NCI-H510A (cell line): ENCODE results near the gene NAA40.

Source experiments
- DNase-seq: peaks from one replicate; lab custom pipeline; 2025; lab: John Stamatoyannopoulos, UW

Gene NAA40

DNA sequence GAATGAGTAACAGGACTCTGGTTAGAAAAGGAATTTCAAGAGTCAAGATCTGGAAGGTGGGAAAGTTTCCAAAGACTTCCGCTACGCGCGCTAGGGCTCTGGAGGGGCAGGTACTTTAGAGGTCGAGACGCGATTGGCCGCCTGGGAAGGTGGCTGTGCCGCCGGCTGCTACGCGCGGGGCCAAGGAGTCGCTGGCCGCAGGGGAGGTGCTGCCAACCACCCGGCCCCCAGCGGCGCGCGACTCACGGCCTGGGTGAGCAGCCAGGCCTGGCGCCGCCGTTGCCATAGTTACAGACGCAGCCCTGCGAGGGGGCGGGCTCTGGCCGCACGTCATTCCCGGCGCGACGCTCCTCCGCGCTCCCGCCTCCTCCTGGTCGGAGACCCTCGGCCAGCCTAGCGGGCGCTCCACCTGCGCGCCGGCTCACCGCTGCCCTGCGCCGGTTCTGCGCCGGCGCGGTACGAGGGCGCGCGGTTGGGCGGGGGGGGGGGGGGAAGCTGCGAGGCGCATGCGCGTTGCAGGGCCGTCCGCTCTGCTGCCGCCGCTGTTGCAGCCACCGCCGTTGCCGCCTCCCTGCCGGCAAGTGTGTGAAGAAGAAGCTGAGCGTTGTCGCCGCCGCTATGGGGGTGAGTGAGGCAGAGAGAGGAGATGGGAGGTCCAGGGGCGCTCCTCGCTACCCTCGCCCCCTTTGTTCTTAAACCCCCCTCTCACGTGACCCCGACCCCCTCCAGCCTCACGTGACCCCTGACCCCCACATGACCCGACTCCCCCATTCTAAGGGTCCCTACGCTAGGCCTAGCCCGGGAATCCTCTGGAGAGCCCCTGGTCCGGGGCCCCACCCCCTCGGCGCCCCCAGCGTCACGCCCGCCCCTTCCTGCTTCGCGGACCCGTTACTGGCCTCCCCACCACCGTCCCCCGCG, at the start of gene NAA40:
Gene NAA40 (plus strand): TSS at position 524 of the 918 bp plus-strand sequence. CDS start 95 bp downstream, at position 619.
- DNase-seq: peak; percentile 97

DNA sequence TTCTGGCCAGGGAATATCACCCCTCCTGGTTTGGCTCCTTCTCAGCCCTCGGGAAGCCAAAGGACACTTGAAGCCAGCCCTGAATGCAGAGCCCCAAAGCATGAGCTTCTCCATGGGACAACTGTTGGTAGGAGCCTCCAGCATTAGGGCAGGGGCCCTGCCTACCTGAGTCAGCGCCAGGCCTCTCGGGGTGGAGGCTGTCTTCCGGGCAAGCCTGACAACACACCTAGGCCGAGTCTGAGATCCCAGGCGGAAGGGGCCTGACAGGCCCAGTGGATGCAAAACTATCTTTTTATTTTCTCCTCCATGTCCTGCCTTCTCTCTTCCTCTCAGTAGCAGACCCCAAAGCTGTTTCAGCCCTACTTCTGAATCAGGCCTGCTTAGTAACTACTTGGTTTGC, 49.5 kb upstream of the NAA40 start:
- DNase-seq: no peak

DNA sequence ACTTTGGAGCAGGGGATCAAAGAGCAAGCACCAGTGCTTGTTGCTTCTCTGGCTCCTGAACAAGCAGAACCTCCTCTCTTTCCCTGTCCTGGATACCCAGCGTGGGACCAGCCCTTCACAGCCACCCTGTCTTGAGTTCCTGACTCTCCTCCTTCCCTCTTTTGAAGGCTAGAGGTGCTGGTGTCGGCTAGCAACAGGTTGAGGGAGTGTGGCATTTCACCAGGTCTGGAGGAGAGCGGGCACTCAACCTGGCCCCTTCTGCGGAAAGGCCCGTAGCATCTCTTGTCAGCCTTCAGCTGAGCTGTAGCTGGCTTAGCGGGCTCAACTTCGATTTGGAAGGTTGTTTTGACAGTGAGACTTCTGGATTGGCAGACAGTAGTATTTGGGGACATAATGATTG, 48.4 kb upstream of the NAA40 start:
- DNase-seq: no peak

DNA sequence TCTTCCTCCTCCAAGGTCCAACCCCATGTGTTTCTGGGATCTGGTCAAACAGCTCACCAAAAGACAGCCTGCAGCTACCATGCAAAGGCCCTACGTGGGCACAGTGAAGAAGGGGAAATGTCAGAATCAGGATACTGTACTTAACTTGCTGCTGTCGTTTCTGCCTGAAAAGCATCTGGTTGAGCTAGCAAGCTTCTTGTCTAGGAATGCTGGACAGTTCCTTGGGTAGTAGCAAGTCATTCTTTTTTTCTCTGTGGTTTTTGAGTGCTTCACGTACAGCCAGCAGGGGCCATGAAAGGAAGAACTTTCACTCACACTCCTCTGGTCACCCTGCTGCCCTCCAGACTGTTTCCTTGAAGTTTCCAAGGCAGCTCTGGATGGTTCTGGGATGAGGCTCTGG, 46.6 kb upstream of the NAA40 start:
- DNase-seq: no peak

DNA sequence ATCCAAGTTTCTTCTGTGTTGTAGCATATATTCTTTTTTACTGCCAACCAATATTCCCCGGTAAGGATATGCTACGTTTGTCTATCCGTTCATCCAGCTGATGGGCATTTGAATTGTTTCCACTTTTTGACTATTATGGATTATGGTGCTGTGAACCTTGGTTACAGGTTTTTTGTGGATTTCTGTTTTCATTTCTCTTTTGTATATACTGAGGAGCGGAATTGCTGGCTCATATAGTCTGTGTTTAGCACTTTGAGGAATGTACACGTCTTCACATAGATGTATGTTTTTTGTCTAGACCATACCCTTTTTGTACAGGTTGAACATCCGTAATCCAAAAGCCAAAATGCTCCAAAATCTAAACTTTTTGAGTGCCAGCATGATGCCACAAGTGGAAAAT, 45.4 kb upstream of the NAA40 start:
- no peak for DNase-seq

DNA sequence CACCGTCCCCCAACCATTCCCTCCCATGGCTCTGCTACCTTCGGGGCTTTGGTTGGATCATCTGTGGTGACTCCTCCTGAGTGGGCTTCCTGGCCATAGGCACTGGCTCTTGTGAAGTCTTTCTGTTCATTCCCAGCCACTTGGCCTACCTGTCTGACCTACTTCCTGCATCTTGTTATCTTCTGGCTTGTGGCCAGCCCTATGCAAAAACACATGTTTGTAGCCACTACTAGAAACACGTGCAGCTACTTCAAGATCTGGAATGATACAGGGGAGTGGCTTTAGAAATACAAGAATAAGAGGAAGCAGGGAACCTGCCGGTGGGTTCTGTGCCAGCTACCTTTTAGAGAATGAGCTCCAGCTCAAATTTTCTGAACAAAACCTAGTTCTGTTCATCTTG, 42.7 kb upstream of the NAA40 start:
- DNase-seq: no peak

DNA sequence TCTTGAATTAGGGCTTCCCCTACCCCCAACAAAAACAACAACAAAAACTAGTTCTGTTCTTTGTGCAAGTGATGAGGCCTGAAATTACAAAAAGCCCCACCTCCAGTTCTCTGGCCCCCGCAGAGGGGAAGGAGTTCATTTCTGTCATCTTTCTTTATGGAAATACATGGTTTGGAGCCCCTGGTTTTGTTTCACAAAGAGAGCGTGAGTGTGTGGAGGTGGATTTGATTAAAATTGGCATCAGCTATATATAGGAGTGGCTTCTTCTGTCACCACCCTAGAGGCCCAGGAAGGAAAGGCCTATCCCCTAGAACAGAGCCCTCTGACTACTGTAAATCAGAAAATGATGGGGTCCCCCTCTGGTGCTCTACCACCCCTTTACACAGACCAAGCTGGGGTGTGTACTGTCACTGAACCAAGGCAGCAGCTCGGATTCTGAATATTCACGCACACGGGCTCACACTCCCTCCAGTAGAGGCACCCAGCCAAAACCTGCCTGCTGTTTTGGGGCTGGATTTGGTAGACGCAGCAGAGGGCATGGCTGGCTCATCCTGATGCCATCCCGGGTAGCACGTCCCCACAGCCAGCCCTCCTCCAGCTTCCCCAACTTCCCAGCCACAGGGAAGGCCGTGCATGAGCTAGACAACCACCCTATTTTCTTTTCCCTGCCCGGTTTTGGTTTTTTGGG, 41.2 kb upstream of the NAA40 start:
- no peak for DNase-seq

DNA sequence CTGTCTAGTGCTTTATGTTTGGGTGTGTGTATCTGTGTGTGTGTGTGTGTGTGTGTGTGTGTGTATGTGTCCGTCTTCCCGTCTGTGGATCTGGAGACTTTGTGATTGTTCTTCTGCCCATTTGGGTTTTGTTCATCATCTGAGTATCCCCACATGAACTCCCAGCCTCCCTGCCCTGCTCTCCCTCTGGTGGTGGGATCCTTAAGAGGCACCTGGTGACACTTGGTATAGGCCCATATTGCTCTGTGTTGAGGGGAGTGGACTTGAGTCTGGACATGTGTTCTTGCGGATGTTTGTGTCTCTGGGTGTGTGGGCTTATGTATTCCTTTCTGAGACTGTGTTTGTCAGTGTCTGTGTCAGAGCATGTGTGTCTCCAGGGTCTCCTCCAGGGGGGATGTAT, 37.1 kb upstream of the NAA40 start:
- DNase-seq: no peak

DNA sequence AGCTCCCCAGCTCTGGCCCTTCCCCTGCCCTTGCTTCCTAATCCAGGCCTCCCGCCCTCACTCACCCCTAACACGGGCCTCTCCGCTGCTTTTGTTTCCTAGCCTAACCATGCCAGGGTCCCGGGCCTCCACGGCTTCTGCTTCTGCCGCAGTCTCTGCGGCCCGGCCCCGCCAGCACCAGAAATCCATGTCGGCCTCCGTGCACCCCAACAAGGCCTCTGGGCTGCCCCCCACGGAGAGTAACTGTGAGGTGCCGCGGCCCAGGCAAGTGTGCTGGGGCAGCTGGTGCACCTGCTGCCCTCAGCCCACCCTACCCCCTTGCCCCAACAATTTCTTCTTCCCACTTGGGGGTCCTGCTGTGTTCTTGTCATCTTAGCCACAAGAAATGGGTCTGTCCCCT, 34.9 kb upstream of the NAA40 start:
- DNase-seq: no peak

DNA sequence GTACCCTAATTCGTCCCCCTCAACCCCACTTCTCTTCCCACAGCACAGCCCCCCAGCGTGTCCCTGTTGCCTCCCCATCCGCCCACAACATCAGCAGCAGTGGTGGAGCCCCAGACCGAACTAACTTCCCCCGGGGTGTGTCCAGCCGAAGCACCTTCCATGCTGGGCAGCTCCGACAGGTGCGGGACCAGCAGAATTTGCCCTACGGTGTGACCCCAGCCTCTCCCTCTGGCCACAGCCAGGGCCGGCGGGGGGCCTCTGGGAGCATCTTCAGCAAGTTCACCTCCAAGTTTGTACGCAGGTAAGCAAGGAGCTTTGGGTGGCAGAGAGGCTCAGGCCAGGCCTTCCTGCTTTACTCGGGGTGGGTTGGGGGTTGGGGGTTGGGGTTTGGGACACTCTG, 34.1 kb upstream of the NAA40 start:
- no peak for DNase-seq

DNA sequence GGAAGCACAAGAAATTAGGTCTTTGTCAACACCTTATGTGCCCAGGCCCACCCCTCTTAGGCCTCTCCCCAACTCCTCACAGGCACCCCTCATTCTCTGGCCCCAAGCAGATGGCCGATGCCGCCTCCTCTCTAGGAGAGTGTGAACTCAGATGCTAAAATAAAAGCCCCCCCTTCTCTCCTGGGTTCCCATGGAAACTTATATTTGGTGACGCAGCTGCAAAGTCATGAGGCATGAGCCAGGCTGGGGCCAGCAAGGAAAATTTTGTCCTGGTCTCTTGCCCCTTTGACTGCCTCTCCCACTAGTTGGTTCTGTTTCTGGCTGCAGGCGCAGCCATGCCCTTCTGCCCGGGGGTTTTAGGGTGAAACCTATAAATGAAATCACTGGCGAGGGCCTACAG, 33.6 kb upstream of the NAA40 start:
- no peak for DNase-seq

DNA sequence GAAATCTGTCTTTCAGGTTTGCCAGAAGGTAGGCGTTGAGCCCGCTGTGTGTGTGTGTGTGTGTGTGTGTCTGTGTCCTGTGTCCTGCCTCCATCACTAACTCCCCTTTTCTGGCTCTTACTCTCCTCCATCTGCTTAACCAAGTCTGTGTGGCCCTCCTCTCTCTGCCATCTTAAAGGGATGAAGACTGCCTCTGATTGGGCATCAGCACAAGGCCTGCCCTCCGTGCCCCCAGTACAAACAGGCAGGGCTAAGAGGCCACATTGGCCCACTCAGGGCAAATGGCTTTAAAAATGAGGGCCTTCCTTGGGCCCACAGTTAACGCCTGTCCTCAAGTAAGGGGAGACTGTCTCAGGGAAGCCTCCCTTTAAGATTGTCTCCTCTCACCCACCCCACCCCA, 32.7 kb upstream of the NAA40 start:
- no peak for DNase-seq

DNA sequence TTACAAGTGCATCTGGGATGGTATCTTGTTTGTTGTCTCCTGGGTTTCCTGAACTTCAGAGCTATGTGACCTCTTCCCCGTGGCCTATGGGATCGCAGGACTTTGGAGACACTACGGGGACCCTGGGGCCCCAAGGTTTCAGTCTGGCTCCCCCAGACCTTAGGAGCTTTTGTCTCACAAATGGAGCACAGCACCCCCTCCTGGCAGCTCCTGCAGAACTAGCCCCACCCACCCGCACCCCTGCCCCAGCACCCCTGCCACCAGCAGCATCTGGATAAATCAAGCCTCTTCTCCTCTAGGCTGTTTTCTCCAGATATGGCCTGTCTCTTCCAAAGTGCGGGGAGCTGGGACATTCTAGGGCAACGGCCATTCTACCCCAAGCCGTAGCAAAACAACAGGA, 32.2 kb upstream of the NAA40 start:
- DNase-seq: no peak

DNA sequence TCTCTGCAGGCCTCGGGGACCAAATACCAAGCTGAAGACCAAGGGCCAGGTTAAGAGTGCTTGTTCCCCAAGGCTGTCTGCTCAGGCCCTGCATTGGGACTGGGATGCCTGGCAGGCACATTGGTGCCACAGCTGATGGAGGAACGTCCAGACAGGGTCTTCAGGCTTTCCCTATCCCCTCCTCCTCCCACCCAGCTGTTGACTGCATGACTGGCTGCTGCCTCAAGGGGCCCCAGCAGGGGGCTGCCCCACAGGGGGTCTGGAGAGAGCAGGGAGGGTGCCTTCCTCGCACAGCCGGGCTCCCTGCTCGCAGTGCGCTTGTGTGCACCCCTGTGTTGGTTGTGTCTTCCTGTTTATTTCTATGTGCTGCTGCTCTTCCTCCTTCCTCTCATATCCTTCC, 31.7 kb upstream of the NAA40 start:
- no peak for DNase-seq

DNA sequence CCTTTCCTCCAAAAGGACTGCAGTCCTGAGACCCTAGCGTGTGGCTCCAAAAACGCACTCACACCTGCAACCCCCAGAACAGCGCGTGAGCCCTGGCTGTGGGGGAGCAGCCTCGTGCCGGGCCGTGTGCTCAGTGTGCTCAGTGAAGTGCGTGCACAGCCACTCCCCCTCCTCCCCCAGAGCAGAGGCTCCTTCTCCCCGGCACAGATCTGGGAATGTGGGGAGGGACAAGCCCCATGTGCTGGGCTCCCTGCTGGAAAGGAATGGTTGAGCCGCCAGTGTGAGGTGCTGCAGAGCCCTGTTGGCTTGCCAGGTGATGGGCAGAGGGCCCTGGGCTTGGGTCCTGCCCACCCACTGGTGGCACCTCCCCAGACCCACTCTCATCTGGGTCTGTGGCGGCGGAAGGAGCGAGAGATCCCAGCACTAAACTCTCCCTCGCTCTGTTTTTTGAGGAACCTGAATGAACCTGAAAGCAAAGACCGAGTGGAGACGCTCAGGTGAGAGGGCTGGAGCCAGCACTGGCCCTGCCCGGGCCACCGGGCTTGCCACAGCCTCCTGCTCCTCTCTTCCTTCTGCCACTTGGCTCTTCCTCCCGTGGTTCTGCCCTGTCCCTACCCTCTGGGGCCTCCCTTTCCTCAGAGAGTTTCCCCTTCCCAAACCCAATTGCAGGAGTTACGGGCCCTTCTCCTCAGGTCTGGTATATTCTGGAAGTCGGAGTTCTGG, 30.8 kb upstream of the NAA40 start:
- DNase-seq: no peak

DNA sequence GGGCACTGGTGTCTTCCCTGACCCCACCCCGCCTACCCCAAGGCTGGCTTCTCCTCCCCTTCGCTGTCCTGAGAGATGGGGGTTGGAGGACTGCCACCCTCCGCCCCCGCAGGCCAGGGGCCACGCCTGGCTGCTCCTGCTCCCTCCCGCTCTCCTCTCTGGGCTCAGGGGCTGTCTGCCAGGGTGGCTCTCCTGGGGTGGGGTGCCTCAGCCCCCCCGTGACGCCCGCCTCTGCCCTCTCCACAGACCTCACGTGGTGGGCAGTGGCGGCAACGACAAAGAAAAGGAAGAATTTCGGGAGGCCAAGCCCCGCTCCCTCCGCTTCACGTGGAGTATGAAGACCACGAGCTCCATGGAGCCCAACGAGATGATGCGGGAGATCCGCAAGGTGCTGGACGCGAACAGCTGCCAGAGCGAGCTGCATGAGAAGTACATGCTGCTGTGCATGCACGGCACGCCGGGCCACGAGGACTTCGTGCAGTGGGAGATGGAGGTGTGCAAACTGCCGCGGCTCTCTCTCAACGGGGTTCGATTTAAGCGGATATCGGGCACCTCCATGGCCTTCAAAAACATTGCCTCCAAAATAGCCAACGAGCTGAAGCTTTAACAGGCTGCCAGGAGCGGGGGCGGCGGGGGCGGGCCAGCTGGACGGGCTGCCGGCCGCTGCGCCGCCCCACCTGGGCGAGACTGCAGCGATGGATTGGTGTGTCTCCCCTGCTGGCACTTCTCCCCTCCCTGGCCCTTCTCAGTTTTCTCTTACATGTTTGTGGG, 30.0 kb upstream of the NAA40 start:
- no peak for DNase-seq

DNA sequence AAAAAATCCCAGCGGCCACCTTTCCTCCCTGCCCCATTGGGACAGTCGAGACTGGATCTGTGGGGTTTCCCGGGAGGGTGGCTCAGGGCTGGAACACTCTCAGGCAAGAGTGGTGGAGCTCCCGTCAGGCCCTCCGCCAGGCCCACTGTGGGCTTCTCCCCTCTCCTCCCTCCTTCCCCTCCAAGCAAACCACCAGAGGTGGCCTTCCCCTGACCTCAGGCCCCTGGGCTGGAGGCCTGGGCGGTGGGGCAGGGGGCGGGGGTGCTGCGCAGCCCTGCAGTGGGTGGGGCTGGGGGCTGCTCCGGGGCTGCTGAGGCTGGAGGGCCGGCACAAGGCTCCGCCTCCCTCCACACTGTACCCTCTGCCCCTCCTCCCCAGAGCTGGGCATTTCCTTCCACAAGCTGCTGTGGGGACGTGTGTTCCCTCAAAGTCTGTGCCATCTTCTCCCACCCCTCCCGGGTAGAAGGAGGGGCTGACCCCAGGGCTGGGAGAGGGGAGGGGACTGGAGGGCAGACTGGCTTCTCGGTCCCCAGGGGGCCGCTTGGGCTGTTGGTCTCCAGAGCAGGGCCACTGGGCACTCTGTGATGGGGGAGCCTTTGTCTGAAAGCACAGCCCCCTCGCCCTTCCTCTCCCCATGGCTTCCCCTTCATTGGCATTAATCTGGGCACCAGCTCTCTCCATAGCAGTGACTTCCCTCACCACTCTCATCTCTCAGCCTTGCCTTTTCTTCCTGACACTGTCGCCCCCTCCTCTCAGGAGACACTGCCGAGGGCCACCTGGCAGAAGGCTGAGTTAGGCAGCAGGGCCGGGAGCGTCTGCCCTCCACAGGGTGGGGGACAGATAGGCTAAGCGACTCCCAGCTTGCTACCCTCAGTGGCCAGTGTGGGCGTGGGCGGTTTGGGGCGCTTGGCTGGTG, 29.0 kb upstream of the NAA40 start:
- no peak for DNase-seq

DNA sequence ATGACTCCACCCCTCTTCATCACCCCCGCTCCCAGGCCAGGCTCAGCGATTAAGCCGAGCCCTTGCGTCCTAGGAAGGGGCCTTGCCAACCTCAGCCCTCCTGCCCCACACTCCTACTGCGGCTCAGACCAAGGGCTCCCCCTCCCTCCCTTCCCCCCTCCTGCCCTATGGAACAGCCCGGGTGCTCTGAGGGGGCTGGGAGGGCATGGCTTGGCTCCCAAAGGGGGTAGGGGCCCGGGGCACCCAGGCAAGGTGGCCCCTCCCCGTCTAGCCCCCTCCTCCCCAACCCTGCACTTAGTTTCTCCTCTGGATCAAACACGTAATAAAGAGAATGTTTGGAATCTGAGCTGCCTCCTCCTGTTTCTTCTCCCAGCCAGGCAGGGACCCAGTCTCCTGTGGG, 28.1 kb upstream of the NAA40 start:
- DNase-seq: no peak

DNA sequence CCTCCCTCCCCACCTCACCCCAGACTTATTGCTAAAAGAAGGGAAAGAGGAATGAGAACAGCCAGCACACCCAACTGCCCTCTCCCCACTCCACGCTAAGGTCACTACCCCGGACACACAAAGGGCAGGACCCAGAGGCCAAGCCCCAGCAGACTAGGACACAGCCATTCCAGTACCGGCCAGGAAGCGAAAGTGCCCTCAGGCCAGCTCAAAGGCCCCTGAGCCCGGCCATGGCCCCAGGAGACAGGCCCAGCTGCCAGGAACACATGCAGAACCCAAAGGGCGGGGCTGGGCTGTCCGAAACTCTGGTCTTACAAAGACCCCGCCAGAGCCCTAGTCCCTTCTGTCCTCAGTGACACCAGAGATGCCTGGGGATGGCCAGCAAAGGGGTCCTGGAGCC, 27.4 kb upstream of the NAA40 start:
- DNase-seq: no peak

DNA sequence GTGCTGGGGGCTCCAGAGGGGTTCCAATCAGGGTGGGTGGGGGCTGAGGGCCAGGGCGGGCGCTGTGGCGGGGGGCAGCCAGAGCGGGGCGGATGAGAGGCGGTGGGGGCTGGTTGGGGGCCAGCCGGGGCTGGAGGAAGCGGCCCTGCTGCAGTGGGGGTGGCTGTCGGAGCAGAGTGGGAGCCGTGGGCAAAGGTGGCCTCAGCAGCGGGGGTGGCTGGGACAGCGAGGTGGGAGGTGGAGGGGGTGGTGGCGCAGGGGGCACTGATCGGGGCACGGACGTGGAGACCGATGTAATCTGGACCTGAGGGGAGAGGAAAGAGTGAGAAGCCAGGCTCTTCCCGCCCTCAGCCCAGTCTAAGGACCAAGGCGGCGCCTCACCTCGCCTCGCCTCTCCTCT, 26.9 kb upstream of the NAA40 start:
- DNase-seq: no peak

DNA sequence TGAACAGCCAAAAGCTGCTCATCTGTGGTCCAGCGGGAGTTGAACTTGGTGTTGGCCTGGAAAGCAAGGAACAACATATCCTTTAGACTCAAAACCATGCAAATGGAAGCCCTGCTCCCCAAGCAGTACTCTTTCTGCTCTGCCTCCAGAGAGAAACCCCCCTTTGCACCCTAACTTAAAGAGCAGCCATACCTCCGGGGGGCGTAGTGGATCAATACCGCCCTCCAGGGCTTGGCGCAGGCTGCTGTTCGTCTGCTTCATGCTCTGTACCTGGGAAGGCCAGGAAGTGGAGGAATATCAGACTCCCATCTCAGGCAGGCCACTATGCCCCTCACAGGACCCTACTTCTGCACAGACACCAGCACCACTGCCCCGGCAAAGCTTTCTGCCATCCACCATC, 26.1 kb upstream of the NAA40 start:
- no peak for DNase-seq
